Putamen (tissue), 1 donor: ENCODE data around the gene MCC.
"Not testable (repeated sequence)": the region's sequence is repeated elsewhere in the genome, so short reads cannot be mapped to it uniquely, and the experiment has no call there.

Experiments used
- DNase-seq: peaks from one replicate; pipeline ENCODE4 v3.0.0-alpha.2; 2016; ENCODE audit warnings: low spot score

MCC gene

GRCh38 chr5:113490317-113490716, 2.1 kb upstream of the MCC start:
- DNase-seq, result no peak

- DNase-seq, result no peak
Measured at GRCh38 chr5:113489299-113489698, 1.0 kb upstream of the MCC start.

GRCh38 chr5:113488645-113489184, 462 bp upstream of the MCC start:
- DNase-seq, result no peak

- DNase-seq, result no peak
Measured at GRCh38 chr5:113487416-113487780, 855 bp downstream of the MCC start.

GRCh38 chr5:113480243-113480642, 8.0 kb downstream of the MCC start:
- DNase-seq, result no peak

- no peak for DNase-seq
Measured at GRCh38 chr5:113478691-113479090, 9.6 kb downstream of the MCC start.

- no peak for DNase-seq
Measured at GRCh38 chr5:113474100-113474728, 14.0 kb downstream of the MCC start.

- DNase-seq, result no peak
Measured at GRCh38 chr5:113463032-113463431, 25.2 kb downstream of the MCC start.

- not testable (repeated sequence) for DNase-seq
Measured at GRCh38 chr5:113457106-113457505, 31.1 kb downstream of the MCC start.

- DNase-seq, result no peak
Measured at GRCh38 chr5:113452941-113453340, 35.3 kb downstream of the MCC start.

- no peak for DNase-seq
Measured at GRCh38 chr5:113451797-113452196, 36.5 kb downstream of the MCC start.

GRCh38 chr5:113450929-113451328, 37.3 kb downstream of the MCC start:
- DNase-seq, result no peak

GRCh38 chr5:113450462-113450861, 37.8 kb downstream of the MCC start:
- DNase-seq, result no peak

- no peak for DNase-seq
Measured at GRCh38 chr5:113448252-113448651, 40.0 kb downstream of the MCC start.

GRCh38 chr5:113447498-113448050, 40.7 kb downstream of the MCC start:
- DNase-seq, result no peak

GRCh38 chr5:113446358-113446927, 41.8 kb downstream of the MCC start:
- DNase-seq, result no peak

- DNase-seq, result no peak
Measured at GRCh38 chr5:113437111-113437510, 51.1 kb downstream of the MCC start.

GRCh38 chr5:113435575-113435974, 52.7 kb downstream of the MCC start:
- DNase-seq, result no peak

GRCh38 chr5:113434889-113435288, 53.4 kb downstream of the MCC start, which contains the start of gene TSSK1B:
Gene TSSK1B, minus strand, starts transcription at chr5:113434989. Its CDS starts 150 bp downstream, at chr5:113434839.
- no peak for DNase-seq

GRCh38 chr5:113433862-113434612, 54.2 kb downstream of the MCC start:
- no peak for DNase-seq

- DNase-seq, result no peak
Measured at GRCh38 chr5:113433071-113433470, 55.2 kb downstream of the MCC start.

GRCh38 chr5:113427871-113428574, 60.2 kb downstream of the MCC start:
- no peak for DNase-seq
